ENCODE results near the gene NXT2. TPM values are rescaled to one million over a fixed set of nuclear protein-coding genes. Genes with fewer than 3 reads are reported as not detected.

The NXT2 gene
- total RNA-seq, 1 donor from 2014 or later = 13.2 TPM

- DNase-seq (ENCODE audit: low read depth) (no peak), FAIRE-seq (no peak)
- TF ChIP-seq CTCF (IDR thresholded peaks at IDR 0.05; ENCODE audit: insufficient read depth, low read length, severe bottlenecking) = no peak
- Histone ChIP-seq H3K27me3 (ENCODE audit: control insufficient read depth, insufficient read depth, low read length) (no peaks in the 10 kb centered on the region), H3K4me3 (ENCODE audit: low read depth, low read length) (no peak overlapping the region), H3K36me3 (ENCODE audit: control insufficient read depth, insufficient read depth, low read length) (no peaks in the 10 kb centered on the region)
These were observed 48.8 kb downstream of the NXT2 start for GRCh38 chrX:109585488-109585887.

GRCh38 chrX:109590176-109590575 lies 53.5 kb downstream of the NXT2 start:
- DNase-seq (ENCODE audit: low read depth) = no peak
- no peak for FAIRE-seq

More at GRCh38 chrX:109590176-109590575, 53.5 kb downstream of the NXT2 start:
- Histone ChIP-seq H3K36me3 (ENCODE audit: control insufficient read depth, insufficient read depth, low read length) (no peaks in the 10 kb centered on the region), H3K27me3 (ENCODE audit: control insufficient read depth, insufficient read depth, low read length) (no peaks in the 10 kb centered on the region), H3K4me3 (ENCODE audit: low read depth, low read length) (no peak overlapping the region)
- no peak for TF ChIP-seq CTCF (IDR thresholded peaks at IDR 0.05; ENCODE audit: insufficient read depth, low read length, severe bottlenecking)

Other genes starting within 250 kb of the NXT2 start
- under 0.01 TPM in 1 of 2 replicates, not detected in the other for gene GUCY2F, start 54.8 kb upstream of the NXT2 start, total RNA-seq
- 0.26 TPM in 2 replicates for gene KCNE5, start 88.3 kb downstream of the NXT2 start, total RNA-seq
- 31.2 and 57.9 TPM in 2 replicates for gene ACSL4, start 196.4 kb downstream of the NXT2 start, total RNA-seq

All from bronchial epithelial cell (primary cell).